Activated naive CD8-positive, alpha-beta T cell treated with anti-CD3 and anti-CD28 coated beads, Interleukin-2, amount 10 ng/mL, durations not matched to agents 7 days and 5 days (primary cell): ENCODE data around the gene DSCAM. TPM values are rescaled to one million over a fixed set of nuclear protein-coding genes. Genes with fewer than 3 reads are reported as not detected.

ENCODE experiments used
- ATAC-seq: fragments of 150-1000 bp; cut with Tn5 transposase; one replicate; pipeline ENCODE4 v1.10.0; 2021; ENCODE audit warnings: low read depth, moderate library complexity
- POLR2A ChIA-PET: fragments of 350-600 bp; sonication (Branson Sonifier 250); formaldehyde crosslinking; loops from one replicate; lab custom pipeline; 2021; ENCODE audit warnings: antibody characterized with exemption; lab: Charles Lee
- DNase-seq: peaks from one replicate; pipeline ENCODE4 v3.0.0; 2021
- H3K27ac Mint-ChIP-seq: one replicate; pipeline ENCODE4 v1.8.0; 2022; ENCODE audit warnings: mild to moderate bottlenecking, mixed read lengths
- H3K27me3 Mint-ChIP-seq: one replicate; pipeline ENCODE4 v1.8.0; 2022; ENCODE audit warnings: mild to moderate bottlenecking, moderate library complexity, mixed read lengths
- H3K36me3 Mint-ChIP-seq: one replicate; pipeline ENCODE4 v1.8.0; 2021; ENCODE audit warnings: mild to moderate bottlenecking, mixed read lengths
- H3K4me1 Mint-ChIP-seq: one replicate; pipeline ENCODE4 v1.8.0; 2021; ENCODE audit warnings: mixed read lengths
- H3K4me3 Mint-ChIP-seq: one replicate; pipeline ENCODE4 v1.8.0; 2022; ENCODE audit warnings: mild to moderate bottlenecking, moderate library complexity, mixed read lengths
- H3K9me3 Mint-ChIP-seq: one replicate; pipeline ENCODE4 v1.8.0; 2021; ENCODE audit warnings: mixed read lengths
- total RNA-seq, 2 experiments: library from RNA; stranded (reverse); gene quantifications; one replicate each; pipeline ENCODE4 v1.2.3, GENCODE V29; 2021

The DSCAM gene
- total RNA-seq, 2 experiments from 2014 or later, result not detected

DNA sequence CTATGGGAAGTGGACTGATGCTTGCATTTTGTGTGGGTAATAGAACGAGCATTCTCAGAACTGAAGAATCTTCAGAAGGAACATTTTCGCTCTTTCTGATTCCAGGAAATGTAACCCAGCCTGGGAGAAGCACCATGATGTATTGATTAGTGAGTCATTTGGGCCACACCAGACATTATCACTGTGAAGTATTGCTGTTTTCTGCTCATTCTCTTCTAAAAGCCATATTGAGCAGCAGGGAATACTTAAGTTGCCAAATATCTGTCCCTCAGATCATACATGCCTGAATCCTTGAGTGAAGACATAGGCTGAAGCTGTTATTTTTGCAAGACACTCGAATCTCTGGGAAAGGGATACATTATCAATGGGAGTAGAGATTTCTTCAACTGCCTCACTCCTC, 766.6 kb downstream of the DSCAM start:
- POLR2A ChIA-PET, result no interaction called here
- Mint-ChIP-seq H3K36me3 (no peaks in the 10 kb centered on the region), H3K27ac (no peak overlapping the region), H3K4me3 (no peak overlapping the region), H3K9me3 (no peaks in the 10 kb centered on the region), H3K4me1 (no peaks in the 10 kb centered on the region), H3K27me3 (no peaks in the 10 kb centered on the region)
- no peak for ATAC-seq
- DNase-seq, result no peak

- no peak overlapping the region for H3K27ac Mint-ChIP-seq
- no peak for DNase-seq
- POLR2A ChIA-PET, result no interaction called here
- no peaks in the 10 kb centered on the region for H3K4me1 Mint-ChIP-seq
- H3K27me3 Mint-ChIP-seq, result no peaks in the 10 kb centered on the region
- H3K9me3 Mint-ChIP-seq, result no peaks in the 10 kb centered on the region
- no peak overlapping the region for H3K4me3 Mint-ChIP-seq
- ATAC-seq, result no peak
- H3K36me3 Mint-ChIP-seq, result no peaks in the 10 kb centered on the region
These were observed 772.2 kb downstream of the DSCAM start for GRCh38 chr21:40074710-40075109.

- H3K4me1 Mint-ChIP-seq, result no peaks in the 10 kb centered on the region
- no peaks in the 10 kb centered on the region for H3K36me3 Mint-ChIP-seq
- no peaks in the 10 kb centered on the region for H3K27me3 Mint-ChIP-seq
- no peak for DNase-seq
- no peak overlapping the region for H3K27ac Mint-ChIP-seq
- H3K9me3 Mint-ChIP-seq, result no peaks in the 10 kb centered on the region
- ATAC-seq, result no peak
- H3K4me3 Mint-ChIP-seq, result no peak overlapping the region
- POLR2A ChIA-PET, result no interaction called here
These were observed 772.8 kb downstream of the DSCAM start for GRCh38 chr21:40074198-40074597.

- Mint-ChIP-seq H3K27ac (no peak overlapping the region), H3K36me3 (no peaks in the 10 kb centered on the region), H3K27me3 (no peaks in the 10 kb centered on the region), H3K9me3 (no peaks in the 10 kb centered on the region), H3K4me1 (no peaks in the 10 kb centered on the region), H3K4me3 (no peak overlapping the region)
- no peak for ATAC-seq
- no peak for DNase-seq
- POLR2A ChIA-PET, result no interaction called here
These were observed 773.3 kb downstream of the DSCAM start for GRCh38 chr21:40073642-40074041.

DNA sequence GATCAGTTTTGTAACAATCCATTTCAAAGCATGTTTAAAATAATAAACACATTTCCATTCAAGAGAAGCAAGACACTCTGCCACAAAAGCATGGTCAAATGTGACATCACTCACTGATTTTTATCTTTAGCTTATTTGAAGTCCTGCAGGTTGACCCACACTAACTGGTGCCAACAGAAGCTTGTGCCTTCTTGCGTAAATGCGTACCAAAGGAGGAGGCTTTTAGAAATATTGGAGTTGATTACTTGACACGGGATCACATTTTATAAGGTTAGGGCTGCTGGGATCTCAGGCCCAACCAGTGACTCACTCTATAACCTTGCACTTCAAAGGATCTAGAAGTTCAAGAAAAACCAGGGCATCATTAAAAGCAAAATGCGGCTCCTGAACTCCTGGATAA, 776.1 kb downstream of the DSCAM start:
- ATAC-seq (no peak), DNase-seq (no peak)
- Mint-ChIP-seq H3K36me3 (no peaks in the 10 kb centered on the region), H3K4me1 (no peaks in the 10 kb centered on the region), H3K9me3 (no peaks in the 10 kb centered on the region), H3K27me3 (peaks cover 2% of the 10 kb centered on the region), H3K27ac (no peak overlapping the region), H3K4me3 (no peak overlapping the region)
- POLR2A ChIA-PET, result no interaction called here

DNA sequence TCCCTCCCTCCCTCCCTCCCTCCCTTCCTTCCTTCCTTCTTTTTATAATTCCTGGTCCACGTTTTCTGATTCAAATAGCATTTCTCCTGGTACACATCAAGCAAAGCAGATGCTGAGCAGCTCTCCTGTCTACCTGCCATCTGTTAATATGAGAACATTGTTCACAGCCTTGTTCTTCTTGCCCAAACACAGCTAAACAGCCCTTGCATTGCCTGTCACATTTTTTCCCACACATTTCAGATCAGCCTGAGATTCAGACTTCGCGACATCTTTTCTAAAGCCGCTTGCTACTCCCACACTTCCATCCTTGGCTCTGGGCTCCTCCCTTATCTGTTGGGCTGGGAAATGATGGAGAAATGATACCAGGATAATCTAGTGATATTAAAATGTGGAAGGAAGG, 779.2 kb downstream of the DSCAM start:
- ATAC-seq, result no peak

GRCh38 chr21:40066221-40066620, 780.7 kb downstream of the DSCAM start:
- peaks cover 2% of the 10 kb centered on the region for H3K27me3 Mint-ChIP-seq
- POLR2A ChIA-PET, result no interaction called here
- H3K36me3 Mint-ChIP-seq, result no peaks in the 10 kb centered on the region
- DNase-seq (no peak), ATAC-seq (no peak)
- no peaks in the 10 kb centered on the region for H3K4me1 Mint-ChIP-seq
- no peak overlapping the region for H3K4me3 Mint-ChIP-seq
- no peak overlapping the region for H3K27ac Mint-ChIP-seq
- peaks cover 2% of the 10 kb centered on the region for H3K9me3 Mint-ChIP-seq

More for the DNA sequence above, 779.2 kb downstream of the DSCAM start:
- no peak overlapping the region for H3K4me3 Mint-ChIP-seq
- no peaks in the 10 kb centered on the region for H3K4me1 Mint-ChIP-seq
- H3K36me3 Mint-ChIP-seq, result no peaks in the 10 kb centered on the region
- H3K9me3 Mint-ChIP-seq, result peaks cover under 1% of the 10 kb centered on the region
- peaks cover 2% of the 10 kb centered on the region for H3K27me3 Mint-ChIP-seq
- no peak for DNase-seq
- no peak overlapping the region for H3K27ac Mint-ChIP-seq
- POLR2A ChIA-PET, result no interaction called here

DNA sequence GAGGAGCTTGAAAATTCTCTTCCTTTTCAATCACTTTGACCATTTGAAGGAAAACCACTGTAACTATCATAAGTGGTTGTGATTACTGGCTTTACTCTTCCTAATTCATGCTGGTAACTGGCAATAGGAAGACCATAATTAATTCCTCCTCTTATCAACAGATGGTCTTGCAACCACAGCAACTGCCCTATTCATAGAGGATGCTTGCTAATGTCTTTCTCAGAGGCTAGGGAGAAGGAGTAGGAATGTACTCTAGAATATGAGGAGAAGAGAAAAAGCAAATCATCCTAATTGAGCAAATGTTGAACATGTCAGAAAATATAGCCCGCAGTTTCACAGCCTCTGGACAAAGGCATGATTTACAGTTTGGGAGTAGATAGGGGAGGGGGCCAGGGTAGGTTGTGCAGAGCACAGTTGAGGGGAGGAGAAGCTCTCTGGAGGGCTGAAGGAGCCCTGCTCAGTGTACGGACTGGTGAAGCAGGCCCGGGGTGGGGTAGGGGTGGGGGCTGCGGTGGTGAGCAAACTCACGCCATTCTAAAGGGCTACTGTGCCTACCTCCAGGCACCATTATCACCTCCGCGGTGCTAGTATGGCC, 786.8 kb downstream of the DSCAM start:
- H3K36me3 Mint-ChIP-seq, result no peaks in the 10 kb centered on the region
- H3K27me3 Mint-ChIP-seq, result peaks cover 2% of the 10 kb centered on the region

GRCh38 chr21:40057331-40057730, 789.6 kb downstream of the DSCAM start:
- no peaks in the 10 kb centered on the region for H3K36me3 Mint-ChIP-seq
- ATAC-seq (no peak), DNase-seq (no peak)
- POLR2A ChIA-PET, result no interaction called here
- H3K9me3 Mint-ChIP-seq, result peaks cover 2% of the 10 kb centered on the region
- no peak overlapping the region for H3K4me3 Mint-ChIP-seq
- H3K27ac Mint-ChIP-seq, result no peak overlapping the region
- no peaks in the 10 kb centered on the region for H3K4me1 Mint-ChIP-seq
- H3K27me3 Mint-ChIP-seq, result peaks cover 2% of the 10 kb centered on the region

More for the DNA sequence above, 786.8 kb downstream of the DSCAM start:
- DNase-seq, result no peak
- H3K4me1 Mint-ChIP-seq, result no peaks in the 10 kb centered on the region
- ATAC-seq, result no peak
- no peak overlapping the region for H3K4me3 Mint-ChIP-seq
- peaks cover 3% of the 10 kb centered on the region for H3K9me3 Mint-ChIP-seq
- POLR2A ChIA-PET, result no interaction called here
- no peak overlapping the region for H3K27ac Mint-ChIP-seq

- Mint-ChIP-seq H3K9me3 (peaks cover 2% of the 10 kb centered on the region), H3K4me1 (no peaks in the 10 kb centered on the region), H3K36me3 (no peaks in the 10 kb centered on the region), H3K4me3 (no peak overlapping the region), H3K27me3 (peaks cover under 1% of the 10 kb centered on the region), H3K27ac (no peak overlapping the region)
- no peak for DNase-seq
- ATAC-seq, result no peak
- POLR2A ChIA-PET, result no interaction called here
These were observed 790.9 kb downstream of the DSCAM start for GRCh38 chr21:40056031-40056430.

DNA sequence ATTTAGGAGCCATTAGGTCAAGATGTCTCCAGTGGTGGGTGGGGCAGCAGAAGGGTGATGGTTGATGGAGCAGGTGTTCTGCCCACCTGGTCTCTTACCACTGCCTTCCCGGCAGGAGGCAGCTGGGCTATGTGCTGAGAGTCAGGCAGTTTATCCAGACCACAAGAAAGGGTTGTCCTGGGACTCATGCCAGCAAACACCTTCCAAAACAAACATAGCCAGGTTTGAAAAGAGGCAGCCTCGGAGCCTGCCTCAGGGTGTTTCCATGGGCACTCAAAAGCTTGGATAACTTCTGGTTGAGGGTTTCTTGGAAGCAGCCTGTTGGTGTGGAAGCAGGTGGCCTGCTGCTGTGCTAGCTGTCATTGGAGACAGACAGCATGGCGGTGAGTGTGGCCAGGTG, 792.6 kb downstream of the DSCAM start:
- no peaks in the 10 kb centered on the region for H3K9me3 Mint-ChIP-seq
- no peaks in the 10 kb centered on the region for H3K36me3 Mint-ChIP-seq
- no peak for ATAC-seq
- no peaks in the 10 kb centered on the region for H3K27me3 Mint-ChIP-seq
- no peak overlapping the region for H3K4me3 Mint-ChIP-seq
- no peak overlapping the region for H3K27ac Mint-ChIP-seq
- POLR2A ChIA-PET, result no interaction called here
- DNase-seq, result no peak
- H3K4me1 Mint-ChIP-seq, result no peaks in the 10 kb centered on the region

DNA sequence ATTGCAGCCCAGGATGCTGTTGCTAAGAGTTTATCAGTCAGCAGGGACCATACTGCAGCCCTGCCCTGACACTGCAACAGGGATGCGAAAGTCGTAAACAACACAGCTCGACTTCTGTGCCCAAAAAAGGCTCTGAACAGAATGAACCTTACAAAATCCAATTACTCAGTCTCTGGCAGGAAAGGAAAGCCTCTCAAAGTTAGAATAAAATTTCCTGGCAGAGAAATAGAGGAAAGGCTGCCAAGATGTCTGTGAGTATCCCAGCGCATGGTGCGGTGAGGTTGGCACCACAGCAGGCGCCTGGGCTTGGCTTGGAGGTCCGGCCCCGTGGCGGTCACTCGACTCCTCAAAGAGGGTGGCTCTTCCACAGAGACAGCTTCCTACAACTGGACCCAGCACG, 794.0 kb downstream of the DSCAM start:
- ATAC-seq (no peak), DNase-seq (no peak)
- no peaks in the 10 kb centered on the region for H3K36me3 Mint-ChIP-seq
- no peak overlapping the region for H3K27ac Mint-ChIP-seq
- POLR2A ChIA-PET, result no interaction called here
- no peaks in the 10 kb centered on the region for H3K9me3 Mint-ChIP-seq
- no peaks in the 10 kb centered on the region for H3K27me3 Mint-ChIP-seq
- no peak overlapping the region for H3K4me3 Mint-ChIP-seq
- no peaks in the 10 kb centered on the region for H3K4me1 Mint-ChIP-seq

DNA sequence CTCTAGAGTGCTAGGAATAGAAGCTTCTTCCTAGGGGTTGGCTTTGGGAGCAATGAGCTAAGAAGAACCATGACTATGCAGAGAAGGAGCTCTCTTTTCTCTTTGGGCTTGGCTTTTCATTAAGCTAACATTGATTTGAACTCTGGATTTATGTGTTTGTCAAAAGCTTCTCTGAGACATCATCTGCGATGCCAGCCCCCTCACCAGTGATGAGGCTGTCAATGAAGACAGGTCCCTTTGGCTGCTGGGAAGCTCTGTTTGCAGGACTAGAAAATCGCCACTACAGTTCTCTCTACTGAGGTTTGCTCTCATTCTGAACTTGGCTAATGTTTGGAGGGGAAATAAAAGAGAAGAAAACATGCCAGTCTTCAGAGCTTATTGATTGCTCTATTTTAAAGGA, 794.7 kb downstream of the DSCAM start:
- no peak overlapping the region for H3K27ac Mint-ChIP-seq
- ATAC-seq (no peak), DNase-seq (no peak)
- H3K4me3 Mint-ChIP-seq, result no peak overlapping the region
- H3K36me3 Mint-ChIP-seq, result no peaks in the 10 kb centered on the region
- no peaks in the 10 kb centered on the region for H3K27me3 Mint-ChIP-seq
- no peaks in the 10 kb centered on the region for H3K4me1 Mint-ChIP-seq
- H3K9me3 Mint-ChIP-seq, result no peaks in the 10 kb centered on the region
- POLR2A ChIA-PET, result no interaction called here

DNA sequence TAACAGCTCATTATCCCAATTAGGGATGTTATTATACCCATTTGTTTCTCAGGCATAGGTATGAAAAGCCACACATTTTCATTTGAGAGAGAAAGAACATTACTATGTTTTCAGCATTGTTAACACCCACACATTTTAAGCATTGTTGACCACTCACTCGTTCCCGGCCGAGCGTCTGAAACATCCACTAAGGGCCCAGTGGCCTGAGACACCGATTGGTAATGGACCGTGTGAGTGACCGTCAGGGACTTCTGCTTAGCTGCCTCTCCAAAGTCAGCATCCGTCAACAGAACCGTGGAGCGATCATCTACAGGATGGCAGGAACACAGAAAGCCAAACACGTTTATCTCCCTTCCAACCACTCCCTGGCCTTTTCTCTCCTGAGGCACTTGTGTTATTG, 795.2 kb downstream of the DSCAM start:
- Mint-ChIP-seq H3K36me3 (no peaks in the 10 kb centered on the region), H3K27me3 (no peaks in the 10 kb centered on the region), H3K4me1 (no peaks in the 10 kb centered on the region), H3K9me3 (no peaks in the 10 kb centered on the region), H3K4me3 (no peak overlapping the region), H3K27ac (no peak overlapping the region)
- POLR2A ChIA-PET, result no interaction called here
- no peak for ATAC-seq
- no peak for DNase-seq

DNA sequence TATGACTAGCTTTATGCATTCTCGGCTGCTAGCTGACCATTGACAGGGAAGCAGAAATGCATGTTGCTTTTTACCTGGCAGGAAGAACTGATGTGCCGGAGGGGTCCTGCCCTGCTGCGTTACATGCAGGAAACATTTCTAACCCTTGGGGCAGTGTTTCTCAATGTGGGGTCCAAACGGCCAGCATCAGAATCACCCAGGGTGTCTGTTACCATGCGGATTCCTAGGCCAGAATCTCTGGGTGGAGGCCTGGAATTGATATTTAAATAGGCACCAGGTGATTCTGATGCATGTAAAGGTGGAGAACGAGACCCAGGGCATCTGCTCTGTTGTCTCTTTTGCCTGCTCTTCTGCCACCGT, 797.0 kb downstream of the DSCAM start:
- Mint-ChIP-seq H3K9me3 (no peaks in the 10 kb centered on the region), H3K27ac (no peak overlapping the region), H3K36me3 (no peaks in the 10 kb centered on the region), H3K4me1 (no peaks in the 10 kb centered on the region), H3K4me3 (no peak overlapping the region), H3K27me3 (no peaks in the 10 kb centered on the region)
- no peak for DNase-seq
- ATAC-seq, result no peak
- POLR2A ChIA-PET, result no interaction called here
